ENCODE measurements around the gene CTSA.

DNA sequence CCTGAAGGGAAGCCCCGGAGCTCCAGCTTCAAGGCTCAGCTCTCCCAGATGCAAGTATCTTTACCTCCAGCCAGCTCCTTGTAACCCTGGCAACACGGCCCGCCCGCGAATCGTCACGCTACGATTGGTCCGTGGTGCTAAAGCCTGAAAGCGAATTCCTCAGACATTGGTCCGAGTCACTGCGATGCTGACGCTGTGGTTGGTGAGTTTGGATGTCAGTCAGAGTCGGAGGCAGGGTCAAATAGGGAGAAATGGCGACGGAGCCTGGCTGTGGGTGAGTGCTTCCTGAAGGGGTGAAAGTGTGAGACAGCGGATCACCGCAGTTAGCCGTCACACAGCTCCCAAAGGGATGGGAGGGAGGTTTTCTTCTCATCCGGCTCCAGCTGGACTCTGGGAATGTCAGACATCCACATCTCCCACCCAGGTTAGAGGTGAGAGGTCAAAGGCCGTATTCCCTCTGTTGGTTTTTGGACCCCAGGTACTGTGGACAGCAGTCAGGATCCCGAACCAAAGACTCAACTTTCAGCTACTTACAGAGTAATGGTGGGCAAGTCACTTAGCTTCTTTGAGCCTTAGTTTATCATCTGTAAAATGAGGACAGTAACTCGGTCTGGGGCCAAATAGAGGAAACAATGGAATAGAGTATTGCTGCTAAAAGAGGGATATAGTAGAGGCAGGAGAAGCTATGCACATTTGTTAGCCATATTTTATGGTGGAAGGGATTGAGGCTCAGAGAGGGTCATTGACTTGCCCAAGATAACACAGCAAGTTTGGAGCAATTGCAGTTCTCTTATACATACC is 9.9 kb upstream of the CTSA start, which contains the start of gene ZSWIM1:
- TF ChIP-seq POLR2A (IDR thresholded peaks at IDR 0.05; ENCODE audit: low read depth, low read length), result peak; percentile 92
- TF ChIP-seq, protein P1, sequence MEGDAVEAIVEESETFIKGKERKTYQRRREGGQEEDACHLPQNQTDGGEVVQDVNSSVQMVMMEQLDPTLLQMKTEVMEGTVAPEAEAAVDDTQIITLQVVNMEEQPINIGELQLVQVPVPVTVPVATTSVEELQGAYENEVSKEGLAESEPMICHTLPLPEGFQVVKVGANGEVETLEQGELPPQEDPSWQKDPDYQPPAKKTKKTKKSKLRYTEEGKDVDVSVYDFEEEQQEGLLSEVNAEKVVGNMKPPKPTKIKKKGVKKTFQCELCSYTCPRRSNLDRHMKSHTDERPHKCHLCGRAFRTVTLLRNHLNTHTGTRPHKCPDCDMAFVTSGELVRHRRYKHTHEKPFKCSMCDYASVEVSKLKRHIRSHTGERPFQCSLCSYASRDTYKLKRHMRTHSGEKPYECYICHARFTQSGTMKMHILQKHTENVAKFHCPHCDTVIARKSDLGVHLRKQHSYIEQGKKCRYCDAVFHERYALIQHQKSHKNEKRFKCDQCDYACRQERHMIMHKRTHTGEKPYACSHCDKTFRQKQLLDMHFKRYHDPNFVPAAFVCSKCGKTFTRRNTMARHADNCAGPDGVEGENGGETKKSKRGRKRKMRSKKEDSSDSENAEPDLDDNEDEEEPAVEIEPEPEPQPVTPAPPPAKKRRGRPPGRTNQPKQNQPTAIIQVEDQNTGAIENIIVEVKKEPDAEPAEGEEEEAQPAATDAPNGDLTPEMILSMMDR (conservative IDR thresholded peaks at IDR 0.05; ENCODE audit: low read depth, low read length), result no peak
